CD4-positive, alpha-beta T cell treated with Interleukin-17A for 4 hours (primary cell): ENCODE data around the gene CD2AP.
"Not testable (repeated sequence)": the region's sequence is repeated elsewhere in the genome, so short reads cannot be mapped to it uniquely, and the experiment has no call there.

Experiments
- DNase-seq: peaks from one replicate; pipeline ENCODE4 v3.0.0-alpha.2; 2020; ENCODE audit warnings: mixed read lengths

CD2AP gene

GRCh38 chr6:47509937-47510336 is 32.3 kb downstream of the CD2AP start:
- no peak for DNase-seq

- DNase-seq = no peak
Observed at GRCh38 chr6:47512872-47513271, 35.3 kb downstream of the CD2AP start.

- no peak for DNase-seq
Observed at GRCh38 chr6:47519279-47519678, 41.7 kb downstream of the CD2AP start.

GRCh38 chr6:47520282-47520681 is 42.7 kb downstream of the CD2AP start:
- no peak for DNase-seq

- no peak for DNase-seq
Observed at GRCh38 chr6:47521961-47522360, 44.4 kb downstream of the CD2AP start.

GRCh38 chr6:47524136-47524845 is 46.7 kb downstream of the CD2AP start:
- no peak for DNase-seq

- no peak for DNase-seq
Observed at GRCh38 chr6:47525330-47526057, 47.9 kb downstream of the CD2AP start.

- no peak for DNase-seq
Observed at GRCh38 chr6:47527274-47527673, 49.7 kb downstream of the CD2AP start.

GRCh38 chr6:47529734-47530133 is 52.1 kb downstream of the CD2AP start:
- DNase-seq = no peak

GRCh38 chr6:47532981-47533585 is 55.5 kb downstream of the CD2AP start:
- no peak for DNase-seq

- no peak for DNase-seq
Observed at GRCh38 chr6:47534063-47534462, 56.5 kb downstream of the CD2AP start.

GRCh38 chr6:47535316-47536225 is 58.0 kb downstream of the CD2AP start:
- DNase-seq = no peak

- no peak for DNase-seq
Observed at GRCh38 chr6:47536816-47537401, 59.3 kb downstream of the CD2AP start.

GRCh38 chr6:47545223-47545622 is 67.6 kb downstream of the CD2AP start:
- DNase-seq = no peak

GRCh38 chr6:47551670-47552069 is 74.1 kb downstream of the CD2AP start:
- no peak for DNase-seq

GRCh38 chr6:47552319-47552718 is 74.7 kb downstream of the CD2AP start:
- DNase-seq = no peak

- not testable (repeated sequence) for DNase-seq
Observed at GRCh38 chr6:47553243-47553642, 75.7 kb downstream of the CD2AP start.

GRCh38 chr6:47556459-47556858 is 78.9 kb downstream of the CD2AP start:
- not testable (repeated sequence) for DNase-seq

- DNase-seq = no peak
Observed at GRCh38 chr6:47563162-47563561, 85.6 kb downstream of the CD2AP start.

GRCh38 chr6:47566602-47567001 is 89.0 kb downstream of the CD2AP start:
- not testable (repeated sequence) for DNase-seq

GRCh38 chr6:47567586-47567985 is 90.0 kb downstream of the CD2AP start:
- no peak for DNase-seq

- DNase-seq = no peak
Observed at GRCh38 chr6:47571488-47571887, 93.9 kb downstream of the CD2AP start.

GRCh38 chr6:47573109-47573508 is 95.5 kb downstream of the CD2AP start:
- no peak for DNase-seq
